AG04450 (cell line): ENCODE results near the gene GFM1. TPM values are rescaled to one million over a fixed set of nuclear protein-coding genes. Genes with fewer than 3 reads are reported as not detected.
A peak's percentile ranks its signal among the peaks of the same experiment; 100 is the strongest.

Source experiments
- CTCF ChIA-PET: fragments of 300-600, 350-600 bp; formaldehyde crosslinking; extraction: SDS; loops from one replicate; lab custom pipeline; 2022; ENCODE audit warnings: antibody characterized with exemption, inconsistent platforms; lab: Charles Lee
- POLR2A ChIA-PET: fragments of 350-600 bp; formaldehyde crosslinking; extraction: SDS; loops from one replicate; lab custom pipeline; 2021; ENCODE audit warnings: antibody characterized with exemption, inconsistent platforms; lab: Yijun Ruan, JAX
- DNase-seq: peaks from one replicate; pipeline ENCODE4 v3.0.0-alpha.2; 2011; ENCODE audit warnings: low read depth, low spot score
- H3K27ac ChIP-seq: one replicate; pipeline ENCODE4 v1.5.1; 2012; ENCODE audit warnings: low read depth, low read length, control low read depth
- H3K27me3 ChIP-seq: one replicate; pipeline ENCODE4 v1.6.0; 2012; ENCODE audit warnings: low read length; ENCODE audit not compliant: control insufficient read depth, insufficient read depth
- H3K4me3 ChIP-seq: 2 replicates; pipeline ENCODE4 v1.5.1; 2011; ENCODE audit warnings: mild to moderate bottlenecking, low read depth, low read length, control low read depth
- H3K9me3 ChIP-seq: 2 replicates; pipeline ENCODE4 v1.5.1; 2012; ENCODE audit warnings: low read length; ENCODE audit not compliant: control insufficient read depth, insufficient read depth
- CTCF ChIP-seq: IDR thresholded peaks from 2 replicates; pipeline ENCODE4 v1.5.1; 2011; ENCODE audit warnings: low read depth, low read length, control low read depth, inconsistent platforms
- polyA plus RNA-seq: library from polyadenylated mRNA; depleted of rRNA; stranded (reverse); fragments of >200 nt; gene quantifications from 2 replicates; pipeline ENCODE4 v1.2.3, GENCODE V29; 2011

Gene GFM1
- polyA plus RNA-seq, 1 experiment: 22.2 TPM

DNA sequence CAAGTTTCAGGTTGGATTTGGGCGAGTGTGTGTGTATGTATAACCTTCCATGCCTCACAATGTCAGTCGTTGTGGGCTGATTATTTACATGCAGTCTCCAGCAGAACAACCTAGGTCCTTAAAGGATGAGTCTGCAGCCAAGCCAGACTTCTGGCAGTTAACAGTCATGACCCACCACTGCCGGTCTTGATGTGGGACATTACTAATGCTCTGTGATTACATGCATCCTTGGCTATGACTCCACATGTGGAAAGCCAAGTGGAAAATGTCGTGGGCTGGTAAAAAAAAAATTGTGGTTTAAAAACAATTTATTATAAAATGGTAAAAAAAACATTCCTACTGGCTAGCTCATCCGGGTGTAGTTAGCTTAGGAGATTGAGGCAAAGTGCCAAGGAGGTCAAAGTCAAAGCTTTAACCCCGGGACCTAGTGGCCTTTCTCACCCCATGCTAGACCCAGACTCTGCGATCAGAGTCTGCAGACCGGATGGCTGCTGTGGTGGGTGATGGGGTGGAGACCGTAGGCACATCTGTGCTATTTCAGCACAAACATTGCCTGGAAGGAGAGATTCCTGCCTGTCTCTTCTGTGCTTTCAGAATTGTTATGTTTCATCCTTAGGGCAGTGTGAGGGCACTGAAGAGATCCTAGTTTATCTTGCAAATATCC is 81.2 kb downstream of the GFM1 start:
- Histone ChIP-seq H3K27me3 (no peaks in the 10 kb centered on the region), H3K27ac (peak overlapping the region; percentile 86), H3K4me3 (no peak overlapping the region), H3K9me3 (no peaks in the 10 kb centered on the region)
- ChIA-PET POLR2A (interaction anchor here (0.9 to 1.3 kb wide), 2 partner anchors 14 to 64 kb away, joined by 3 read pairs; no protein-coding TSS in a partner anchor), CTCF (interaction anchor here (2.6 to 6.9 kb wide), 5 partner anchors 7 to 66 kb away, joined by 15 to 206 read pairs (median 38); no protein-coding TSS in a partner anchor)
- no peak for TF ChIP-seq CTCF
- DNase-seq: peak; percentile 94

GRCh38 chr3:158727206-158728060 is 83.1 kb downstream of the GFM1 start:
- POLR2A ChIA-PET: interaction anchor here (0.6 to 1.1 kb wide), 7 partner anchors 11 to 1451 kb away, joined by 3 to 7 read pairs (median 4); no protein-coding TSS in a partner anchor
- CTCF ChIA-PET: interaction anchor here (0.5 to 6.9 kb wide), 47 partner anchors 9 to 1486 kb away, joined by 3 to 206 read pairs (median 8); partner anchors contain the start of genes GFM1, LXN and MFSD1
- DNase-seq: no peak

DNA sequence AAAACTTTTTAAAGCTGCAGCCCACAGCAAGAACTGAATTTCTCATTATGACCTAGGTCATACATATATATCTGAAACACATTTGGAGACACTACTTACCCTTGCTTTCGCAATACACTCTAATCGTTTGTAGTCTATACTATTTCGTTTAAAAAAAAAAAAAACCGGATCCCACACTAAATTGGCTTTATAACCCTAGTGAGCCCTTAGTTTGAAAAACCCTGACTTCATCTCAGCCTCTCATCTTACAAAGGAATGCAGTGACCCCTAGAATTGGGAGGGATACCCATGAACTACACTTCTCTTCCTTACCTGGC is 83.7 kb downstream of the GFM1 start:
- Histone ChIP-seq H3K27ac (no peak overlapping the region), H3K9me3 (no peaks in the 10 kb centered on the region; the same call in 1 of the 2 replicates), H3K27me3 (no peaks in the 10 kb centered on the region), H3K4me3 (no peak overlapping the region)
- TF ChIP-seq CTCF: no peak
- DNase-seq: no peak
- ChIA-PET POLR2A (interaction anchor here (0.6 to 1.1 kb wide), 5 partner anchors 39 to 1452 kb away, joined by 3 to 7 read pairs (median 4); no protein-coding TSS in a partner anchor), CTCF (interaction anchor here (0.5 to 6.9 kb wide), 38 partner anchors 9 to 191 kb away, joined by 3 to 206 read pairs (median 10); partner anchors contain the start of genes GFM1 and MFSD1)

More at GRCh38 chr3:158727206-158728060, 83.1 kb downstream of the GFM1 start:
- peak; percentile 80 for TF ChIP-seq CTCF
- Histone ChIP-seq H3K27me3 (no peaks in the 10 kb centered on the region), H3K27ac (no peak overlapping the region), H3K9me3 (no peaks in the 10 kb centered on the region), H3K4me3 (no peak overlapping the region)

GRCh38 chr3:158728851-158729250 is 84.5 kb downstream of the GFM1 start:
- no peak overlapping the region for H3K4me3 ChIP-seq
- no peaks in the 10 kb centered on the region for H3K27me3 ChIP-seq
- H3K9me3 ChIP-seq: no peaks in the 10 kb centered on the region; the same call in none of the 2 replicates
- ChIA-PET POLR2A (interaction anchor here (0.6 kb wide), 1 partner anchor 61 kb away, joined by 4 read pairs; no protein-coding TSS in a partner anchor), CTCF (interaction anchor here (0.7 to 6.9 kb wide), 14 partner anchors 13 to 190 kb away, joined by 3 to 206 read pairs (median 11); partner anchors contain the start of gene GFM1)
- H3K27ac ChIP-seq: no peak overlapping the region
- no peak for DNase-seq
- no peak for TF ChIP-seq CTCF
